Psoas muscle (tissue), 8 donors: ENCODE results near the gene CLEC2D. TPM values are rescaled to one million over a fixed set of nuclear protein-coding genes. Genes with fewer than 3 reads are reported as not detected.

Experiments used
- ATAC-seq, 4 donors: fragments of 200-7000 bp; cut with Tn5 transposase; one replicate each; pipeline ENCODE4 v1.9.1; 2020; ENCODE audit warnings: moderate library complexity in 3 of 4, mild to moderate bottlenecking in 2 of 4
- DNase-seq, 2 donors: peaks; one replicate each; pipeline ENCODE4 v3.0.0-alpha.2; 2020
- H3K27ac ChIP-seq: fragments of 200-600 bp; one replicate; pipeline ENCODE4 v1.8.0; 2022
- H3K27me3 ChIP-seq, 3 donors: fragments of 200-600 bp in 1 of 3; one replicate each; pipeline versions ENCODE4 v1.6.1 to v1.8.0; 2013 to 2022; ENCODE audit warnings: low read length in 2 of 3, mild to moderate bottlenecking in 2 of 3, moderate library complexity in 1 of 3; ENCODE audit not compliant: insufficient read depth in 3 of 3
- H3K36me3 ChIP-seq, 2 donors: fragments of 200-600 bp in 1 of 2; one replicate each; pipeline versions ENCODE4 v1.6.1 to v1.8.0; 2013 to 2022; ENCODE audit warnings: low read depth in 1 of 2, mild to moderate bottlenecking in 1 of 2, moderate library complexity in 1 of 2; ENCODE audit not compliant: insufficient read depth in 1 of 2
- H3K4me1 ChIP-seq: fragments of 200-600 bp; one replicate; pipeline ENCODE4 v1.8.0; 2022
- H3K4me3 ChIP-seq: fragments of 200-600 bp; one replicate; pipeline ENCODE4 v1.8.0; 2022; ENCODE audit warnings: mild to moderate bottlenecking
- H3K9me3 ChIP-seq: fragments of 200-600 bp; one replicate; pipeline ENCODE4 v1.8.0; 2022
- WGBS, 3 donors: extraction: QIAGEN DNeasy Blood & Tissue Kit; methylation state at CpG; one replicate each; pipeline versions ENCODE4 v1.1.6 to v1.1.7; 2013; 5-methylcytosine and 5-hydroxymethylcytosine counted together
- intact Hi-C, 2 donors: fragments of 100-400 bp; cut with DNase I; formaldehyde crosslinking; loops; one replicate each; pipeline versions ENCODE4 v1.11.0 to v1.14.2; 2022
- polyA plus RNA-seq, 3 donors: library from polyadenylated mRNA; stranded (reverse); fragments of 200-250 nt; gene quantifications; one replicate each; pipeline ENCODE4 v1.2.3, GENCODE V29; 2013
- total RNA-seq, 4 donors: library from RNA; stranded (reverse); fragmentation: NEBNext Ultra II Directional in 2 of 4; extraction: Animal tissue kit (Norgen Biotek cat#: 25700) in 2 of 4; gene quantifications; one replicate each; pipeline versions ENCODE4 v1.2.1 to v1.2.4, GENCODE V29; 2021 to 2023
- TF ChIP-seq, protein P1 (sequence below): fragments of 200-600 bp; IDR thresholded peaks from one replicate; pipeline ENCODE4 v1.8.0; 2022; ENCODE audit warnings: antibody characterized with exemption
- donor health status: healthy with polysubstance abuse.
- donor health status: DM: no; HTN: no; CAD: no; lungs with moderate emphysema.
- donor health status: Bipolar disorder and iron deficiency.
- donor health status: healthy.
- donor health status: DM: yes; HTN: yes; CAD: no.
- donor health status: DM: no; HTN: no; CAD: no.
- donor health status: DM: no; HTN: no; CAD: no.
- donor health status: DM: yes; HTN: yes; CAD: no.

CLEC2D gene
- total and polyA plus RNA-seq, 7 donors: 0.42 to 2.5 (median 0.97) TPM

- no peak for ATAC-seq
- H3K27ac ChIP-seq: no peak overlapping the region
These were observed 73.1 kb downstream of the CLEC2D start for GRCh38 chr12:9742661-9743060.

GRCh38 chr12:9745199-9745598 lies 75.7 kb downstream of the CLEC2D start:
- Histone ChIP-seq H3K9me3 (no peaks in the 10 kb centered on the region), H3K4me1 (no peaks in the 10 kb centered on the region), H3K4me3 (no peak overlapping the region), H3K27ac (no peak overlapping the region), H3K27me3 (no peaks in the 10 kb centered on the region), H3K36me3 (no peaks in the 10 kb centered on the region)
- DNase-seq (no peak), ATAC-seq (no peak)
- intact Hi-C loops: loop anchor here in 1 of 2 donors (5.0 kb wide), 2 partner anchors 62 to 392 kb away; no protein-coding TSS in a partner anchor
- TF ChIP-seq, protein P1, sequence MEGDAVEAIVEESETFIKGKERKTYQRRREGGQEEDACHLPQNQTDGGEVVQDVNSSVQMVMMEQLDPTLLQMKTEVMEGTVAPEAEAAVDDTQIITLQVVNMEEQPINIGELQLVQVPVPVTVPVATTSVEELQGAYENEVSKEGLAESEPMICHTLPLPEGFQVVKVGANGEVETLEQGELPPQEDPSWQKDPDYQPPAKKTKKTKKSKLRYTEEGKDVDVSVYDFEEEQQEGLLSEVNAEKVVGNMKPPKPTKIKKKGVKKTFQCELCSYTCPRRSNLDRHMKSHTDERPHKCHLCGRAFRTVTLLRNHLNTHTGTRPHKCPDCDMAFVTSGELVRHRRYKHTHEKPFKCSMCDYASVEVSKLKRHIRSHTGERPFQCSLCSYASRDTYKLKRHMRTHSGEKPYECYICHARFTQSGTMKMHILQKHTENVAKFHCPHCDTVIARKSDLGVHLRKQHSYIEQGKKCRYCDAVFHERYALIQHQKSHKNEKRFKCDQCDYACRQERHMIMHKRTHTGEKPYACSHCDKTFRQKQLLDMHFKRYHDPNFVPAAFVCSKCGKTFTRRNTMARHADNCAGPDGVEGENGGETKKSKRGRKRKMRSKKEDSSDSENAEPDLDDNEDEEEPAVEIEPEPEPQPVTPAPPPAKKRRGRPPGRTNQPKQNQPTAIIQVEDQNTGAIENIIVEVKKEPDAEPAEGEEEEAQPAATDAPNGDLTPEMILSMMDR: no peak
- WGBS, 3 donors: 60 to 63% (median 61%) methylated on average over 3 of the region's 3 CpGs

More at GRCh38 chr12:9742661-9743060, 73.1 kb downstream of the CLEC2D start:
- Histone ChIP-seq H3K4me1 (no peaks in the 10 kb centered on the region), H3K4me3 (no peak overlapping the region), H3K36me3 (no peaks in the 10 kb centered on the region), H3K9me3 (no peaks in the 10 kb centered on the region), H3K27me3 (no peaks in the 10 kb centered on the region)
- DNase-seq: no peak
- intact Hi-C loops: no loop called here
- 40 to 45% (median 40%) methylated on average over 5 of the region's 5 CpGs for WGBS, 3 donors
- TF ChIP-seq, protein P1: no peak

Other genes starting within 250 kb of the CLEC2D start
- under 1 TPM in 2 of 4 donors, not detected in 2; 0.26 to 0.30 TPM for gene KLRB1, start 61.8 kb upstream of the CLEC2D start, total RNA-seq
- under 1 TPM; 0.03 to 0.13 (median 0.05) TPM for gene KLRB1, start 61.8 kb upstream of the CLEC2D start, polyA plus RNA-seq
- gene CLECL1, start 63.4 kb downstream of the CLEC2D start, total RNA-seq: under 1 TPM in 1 of 4 donors, not detected in 3; 0.42 TPM
- under 1 TPM in 2 of 3 donors, not detected in 1; 0.10 to 0.28 TPM for gene CLECL1, start 63.4 kb downstream of the CLEC2D start, polyA plus RNA-seq
- under 1 TPM; 0.22 to 0.82 (median 0.57) TPM for gene CD69, start 91.2 kb downstream of the CLEC2D start, total RNA-seq
- 1 to 10 TPM in 1 of 3 donors, under 1 TPM in 2; 0.13 to 1.1 (median 0.14) TPM for gene CD69, start 91.2 kb downstream of the CLEC2D start, polyA plus RNA-seq
- gene KLRF1, start 157.8 kb downstream of the CLEC2D start, total RNA-seq: under 1 TPM in 1 of 4 donors, not detected in 3; 0.49 TPM
- under 1 TPM; 0.09 to 0.17 (median 0.12) TPM for gene KLRF1, start 157.8 kb downstream of the CLEC2D start, polyA plus RNA-seq
- gene CLEC2B, start 199.6 kb downstream of the CLEC2D start, total RNA-seq: 10 to 100 TPM in 2 of 4 donors, 1 to 10 TPM in 2; 5.5 to 24.9 (median 10.5) TPM
- 10 to 100 TPM in 2 of 3 donors, 1 to 10 TPM in 1; 7.8 to 17.3 (median 13.1) TPM for gene CLEC2B, start 199.6 kb downstream of the CLEC2D start, polyA plus RNA-seq
- not detected for gene KLRF2, start 211.8 kb downstream of the CLEC2D start, total RNA-seq
- not detected for gene KLRF2, start 211.8 kb downstream of the CLEC2D start, polyA plus RNA-seq